Measurements from ENCODE around the gene BCL6.

BCL6 gene

DNA sequence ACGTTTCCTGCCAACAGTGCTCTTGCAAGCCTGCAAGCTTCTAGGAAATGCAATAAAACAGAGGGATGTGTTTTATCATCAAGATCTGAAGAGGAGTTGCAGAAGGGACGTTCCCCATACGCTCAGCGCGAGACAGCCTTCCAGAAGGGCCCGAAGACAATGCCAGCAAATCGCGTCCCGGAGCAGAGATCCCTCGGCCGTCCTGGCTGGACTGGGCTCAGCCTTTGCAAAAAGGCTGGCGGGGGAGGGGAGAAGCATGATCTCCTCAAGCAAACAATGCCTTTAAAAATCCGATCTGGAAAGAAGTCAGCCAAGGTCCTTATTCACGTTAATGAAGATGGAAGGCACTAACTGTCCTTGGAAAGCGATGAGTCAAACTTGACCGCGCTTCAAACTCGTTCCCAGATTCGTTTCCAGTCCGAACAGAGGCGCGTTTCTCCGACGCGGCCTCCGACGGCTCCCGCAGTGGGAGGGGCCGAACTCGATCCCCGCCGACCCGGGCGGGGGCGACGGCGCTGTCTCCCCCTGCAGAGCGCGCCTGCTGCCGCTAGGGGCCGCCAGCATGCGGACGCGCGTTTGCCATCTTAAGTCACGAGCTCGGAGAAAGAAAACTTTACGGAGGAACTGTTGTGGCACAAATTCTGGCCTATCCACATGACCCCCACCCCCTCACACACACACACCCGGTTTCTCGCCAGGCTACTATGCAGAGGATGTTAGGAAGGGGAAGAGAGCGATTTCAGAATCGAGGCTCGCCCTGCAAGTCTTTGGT lies 5.5 kb downstream of the BCL6 start:
- peak overlapping the region; percentile 27 for H3K4me3 ChIP-seq
- H3K36me3 ChIP-seq (replicated peaks) = no peaks in the 10 kb centered on the region
- H3K27me3 ChIP-seq (ENCODE audit: low read depth) = no peaks in the 10 kb centered on the region
- H3K9me3 ChIP-seq = no peaks in the 10 kb centered on the region
- H3K4me1 ChIP-seq = peaks cover 29% of the 10 kb centered on the region
- in situ Hi-C loops (cut with MboI; ENCODE audit: low sequenced_read_pairs) = loop anchor here (5.0 to 25.0 kb wide), 5 partner anchors 1023 to 1498 kb away; partner anchors contain the start of gene TPRG1
- DNase-seq (ENCODE audit: low spot score in 2 of 2) = peak; percentile 75 to 84

DNA sequence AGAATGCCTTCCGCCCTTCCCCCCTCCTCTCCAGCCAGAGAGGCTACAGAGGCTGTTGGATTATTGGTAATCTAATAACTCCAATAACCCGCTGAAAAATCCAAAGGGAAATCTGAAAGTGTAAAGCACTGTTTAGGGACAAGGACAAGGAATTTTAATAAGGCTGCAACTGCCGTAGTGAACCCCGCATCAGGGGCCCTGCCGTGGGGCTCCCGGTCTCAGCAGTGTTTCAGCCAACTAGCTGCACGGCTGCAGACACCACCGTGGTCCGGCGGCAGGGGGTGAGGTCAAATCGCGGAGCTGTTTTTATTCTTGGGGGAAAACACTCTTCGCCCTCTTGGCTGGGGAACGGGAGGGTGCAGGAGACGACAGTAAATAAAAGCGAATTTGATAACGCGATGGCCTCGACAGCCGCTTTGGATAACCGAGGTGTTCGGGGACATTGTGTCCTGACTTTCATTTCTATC lies 6.1 kb downstream of the BCL6 start:
- no peaks in the 10 kb centered on the region for H3K27me3 ChIP-seq (ENCODE audit: low read depth)
- in situ Hi-C loops (cut with MboI; ENCODE audit: low sequenced_read_pairs) = loop anchor here (10.0 to 25.0 kb wide), 4 partner anchors 1023 to 1498 kb away; partner anchors contain the start of gene TPRG1
- H3K36me3 ChIP-seq (replicated peaks) = no peaks in the 10 kb centered on the region
- H3K9me3 ChIP-seq = no peaks in the 10 kb centered on the region
- H3K4me1 ChIP-seq = peaks cover 29% of the 10 kb centered on the region
- DNase-seq (ENCODE audit: low spot score in 2 of 2) = no peak
- H3K4me3 ChIP-seq = peak overlapping the region; percentile 27

DNA sequence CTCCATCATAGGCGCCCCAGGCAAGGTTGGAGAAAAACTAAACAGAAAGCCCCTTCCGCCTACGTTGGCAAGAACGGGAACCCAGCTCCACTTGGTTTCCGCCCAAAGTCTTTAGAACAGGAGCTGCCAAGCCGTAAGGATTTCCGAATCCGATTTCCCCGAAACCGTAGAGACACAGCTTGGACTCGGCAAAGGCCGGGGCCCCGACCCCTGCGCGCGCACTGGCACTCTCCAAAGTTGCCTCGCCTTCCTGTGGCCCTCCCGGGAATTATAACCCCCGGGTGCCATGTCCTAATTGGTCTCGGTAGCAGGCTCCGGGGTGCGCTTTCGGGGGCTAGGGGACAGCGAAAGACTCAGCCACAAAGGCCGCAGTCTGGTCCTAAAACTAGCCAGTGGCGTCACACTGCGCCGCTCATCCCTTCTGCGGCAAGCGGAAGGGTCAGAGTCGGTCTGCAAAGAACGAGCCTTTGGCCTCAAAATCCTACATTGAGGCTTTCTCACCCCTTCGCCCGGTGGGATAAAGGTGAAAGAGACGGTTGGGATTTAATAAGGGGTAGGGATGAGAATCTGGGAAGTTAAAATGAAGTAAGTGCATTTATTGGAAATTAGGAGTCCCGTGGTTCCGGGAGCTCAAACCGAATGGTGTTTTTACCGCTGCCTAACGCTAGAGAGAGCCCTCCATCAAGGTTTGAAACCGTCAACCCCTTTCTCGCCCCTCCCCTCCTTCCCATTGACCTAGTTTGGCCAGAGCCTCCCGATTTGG lies 6.8 kb downstream of the BCL6 start:
- Histone ChIP-seq H3K4me3 (peak overlapping the region; percentile 27), H3K4me1 (peaks cover 29% of the 10 kb centered on the region), H3K36me3 (replicated peaks) (no peaks in the 10 kb centered on the region), H3K27me3 (ENCODE audit: low read depth) (no peaks in the 10 kb centered on the region), H3K9me3 (no peaks in the 10 kb centered on the region)
- DNase-seq (ENCODE audit: low spot score in 2 of 2) = peak; percentile 91 to 92
- in situ Hi-C loops (cut with MboI; ENCODE audit: low sequenced_read_pairs) = loop anchor here (10.0 to 25.0 kb wide), 4 partner anchors 1024 to 1499 kb away; partner anchors contain the start of gene TPRG1

DNA sequence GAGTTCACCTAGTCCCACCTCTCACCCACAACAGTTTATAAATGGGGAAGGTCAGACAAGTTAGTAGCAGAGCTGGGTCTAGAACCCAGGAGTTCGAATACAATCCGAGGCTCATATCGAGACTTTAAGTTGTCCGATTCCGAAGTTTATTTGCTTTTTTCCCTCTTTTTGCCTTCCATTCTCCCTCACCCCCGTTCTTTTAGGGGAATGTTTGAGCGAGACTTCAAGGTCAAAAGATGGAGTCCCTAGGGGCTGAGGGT lies 7.3 kb downstream of the BCL6 start:
- Histone ChIP-seq H3K36me3 (replicated peaks) (no peaks in the 10 kb centered on the region), H3K4me1 (peaks cover 29% of the 10 kb centered on the region), H3K27me3 (ENCODE audit: low read depth) (no peaks in the 10 kb centered on the region), H3K9me3 (no peaks in the 10 kb centered on the region), H3K4me3 (peak overlapping the region; percentile 27)
- DNase-seq (ENCODE audit: low spot score in 2 of 2) = no peak
- in situ Hi-C loops (cut with MboI; ENCODE audit: low sequenced_read_pairs) = loop anchor here (10.0 to 25.0 kb wide), 4 partner anchors 1024 to 1499 kb away; partner anchors contain the start of gene TPRG1

DNA sequence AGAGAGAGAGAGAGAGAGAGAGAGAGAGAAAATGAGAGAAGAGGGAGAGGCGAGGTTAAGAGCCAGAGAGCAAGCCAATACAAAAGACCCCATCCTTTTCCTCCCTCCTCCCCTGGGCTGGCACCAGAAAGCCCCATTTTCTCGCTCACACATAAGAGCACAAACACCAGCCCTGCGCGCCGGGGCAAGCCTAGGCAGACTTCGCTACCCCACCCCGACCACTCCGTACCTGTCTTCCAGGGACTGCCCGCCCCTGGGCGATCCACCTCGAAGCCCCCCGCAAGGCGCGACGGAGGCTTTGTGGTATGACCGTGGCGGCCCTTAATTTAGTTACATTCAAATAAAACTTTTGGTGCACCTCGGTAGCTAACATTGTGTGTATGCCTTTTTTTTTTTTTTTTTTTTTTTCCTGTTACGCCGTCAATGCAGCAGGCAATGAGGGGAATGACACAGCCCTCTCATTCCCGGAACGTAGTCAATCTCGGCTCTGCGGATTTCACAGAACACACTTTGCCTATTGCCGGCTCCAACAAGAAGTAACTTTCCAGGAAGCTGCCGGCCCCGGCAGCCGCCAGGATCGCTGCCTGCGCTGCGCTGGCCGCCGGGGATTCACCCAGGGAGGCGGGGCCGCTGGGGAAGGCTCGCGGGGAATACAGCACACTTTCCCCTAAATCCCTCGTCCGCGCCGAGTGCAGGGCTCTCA lies 7.7 kb downstream of the BCL6 start:
- no peaks in the 10 kb centered on the region for H3K27me3 ChIP-seq (ENCODE audit: low read depth)
- DNase-seq (ENCODE audit: low spot score in 2 of 2) = peak; percentile 46 to 70
- in situ Hi-C loops (cut with MboI; ENCODE audit: low sequenced_read_pairs) = loop anchor here (10.0 to 25.0 kb wide), 4 partner anchors 1025 to 1500 kb away; partner anchors contain the start of gene TPRG1
- H3K9me3 ChIP-seq = no peaks in the 10 kb centered on the region
- H3K4me1 ChIP-seq = peaks cover 28% of the 10 kb centered on the region
- H3K36me3 ChIP-seq (replicated peaks) = no peaks in the 10 kb centered on the region
- H3K4me3 ChIP-seq = peak overlapping the region; percentile 27

DNA sequence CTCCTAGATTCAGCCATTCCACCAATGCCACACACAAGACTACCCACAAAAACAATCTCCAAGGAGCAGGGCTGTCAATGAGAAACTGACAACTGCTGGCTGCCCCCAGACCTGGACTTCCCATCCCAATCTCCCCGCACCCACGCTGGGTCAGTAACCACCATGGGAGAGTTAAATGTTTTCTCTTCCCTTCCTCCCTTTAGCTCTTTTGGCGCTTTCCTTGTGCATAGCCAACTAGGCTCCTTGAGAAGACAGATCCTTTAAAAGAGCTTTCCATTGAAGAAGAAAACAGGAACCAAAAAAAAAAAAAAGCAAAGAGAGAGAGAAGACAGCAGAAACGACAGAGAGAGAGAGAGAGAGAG lies 8.3 kb downstream of the BCL6 start:
- H3K36me3 ChIP-seq (replicated peaks) = 0 out of 2 replicates have a peak, but pooled peaks cover 1% of the 10 kb centered on the region
- no peaks in the 10 kb centered on the region for H3K27me3 ChIP-seq (ENCODE audit: low read depth)
- H3K4me3 ChIP-seq = no peak overlapping the region
- no peak for DNase-seq (ENCODE audit: low spot score in 2 of 2)
- peaks cover 23% of the 10 kb centered on the region for H3K4me1 ChIP-seq
- H3K9me3 ChIP-seq = no peaks in the 10 kb centered on the region
- in situ Hi-C loops (cut with MboI; ENCODE audit: low sequenced_read_pairs) = loop anchor here (10.0 to 25.0 kb wide), 4 partner anchors 1025 to 1500 kb away; partner anchors contain the start of gene TPRG1

DNA sequence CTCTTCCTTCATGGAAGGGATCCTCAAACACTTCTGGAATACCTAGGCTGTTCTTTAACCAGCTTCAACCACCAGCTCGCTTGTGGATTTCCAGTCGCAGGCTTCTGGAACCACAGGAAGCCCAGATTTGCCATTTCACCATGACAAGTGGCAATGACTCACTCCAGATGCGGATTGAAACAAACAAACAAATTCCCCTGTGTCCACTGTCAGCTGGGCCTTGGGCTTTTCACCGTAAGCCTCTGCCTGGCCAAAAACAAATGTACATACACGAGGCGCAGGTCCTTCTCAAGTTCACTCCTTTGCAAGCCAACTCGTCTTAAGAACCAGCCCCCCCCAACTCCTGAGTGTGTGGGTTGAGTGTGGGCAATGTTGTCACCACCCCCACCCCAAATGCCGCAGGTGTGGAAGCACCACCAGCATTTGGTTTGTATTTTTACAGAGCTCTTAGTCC lies 8.8 kb downstream of the BCL6 start:
- H3K4me3 ChIP-seq = no peak overlapping the region
- H3K4me1 ChIP-seq = peaks cover 18% of the 10 kb centered on the region
- DNase-seq (ENCODE audit: low spot score in 2 of 2) = no peak
- in situ Hi-C loops (cut with MboI; ENCODE audit: low sequenced_read_pairs) = loop anchor here (10.0 to 25.0 kb wide), 4 partner anchors 1026 to 1501 kb away; partner anchors contain the start of gene TPRG1
- H3K9me3 ChIP-seq = no peaks in the 10 kb centered on the region
- no peaks in the 10 kb centered on the region for H3K27me3 ChIP-seq (ENCODE audit: low read depth)
- H3K36me3 ChIP-seq (replicated peaks) = 0 out of 2 replicates have a peak, but pooled peaks cover 3% of the 10 kb centered on the region

DNA sequence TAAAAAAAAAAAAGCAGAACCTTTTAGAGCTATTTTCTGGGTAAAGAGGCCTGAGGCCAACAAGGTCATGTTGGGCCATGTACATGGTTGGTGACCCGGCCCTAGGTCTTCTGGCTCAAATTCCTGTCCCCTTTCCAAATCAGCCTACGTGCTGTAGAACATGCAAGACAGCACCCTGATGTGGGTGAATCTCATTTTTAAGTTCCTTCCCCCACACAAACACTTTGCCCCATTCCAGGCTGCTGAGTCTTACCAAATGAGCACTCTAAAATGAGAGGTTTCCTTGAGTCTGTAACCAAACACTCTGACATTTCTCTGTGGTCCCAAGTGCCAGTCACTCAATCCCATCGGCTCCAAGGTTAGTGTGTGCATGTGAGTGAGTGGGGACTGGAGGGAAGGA lies 9.4 kb downstream of the BCL6 start:
- no peak for DNase-seq (ENCODE audit: low spot score in 2 of 2)
- H3K36me3 ChIP-seq (replicated peaks) = 0 out of 2 replicates have a peak, but pooled peaks cover 3% of the 10 kb centered on the region
- no peak overlapping the region for H3K4me3 ChIP-seq
- peaks cover 18% of the 10 kb centered on the region for H3K4me1 ChIP-seq
- no peaks in the 10 kb centered on the region for H3K9me3 ChIP-seq
- no peaks in the 10 kb centered on the region for H3K27me3 ChIP-seq (ENCODE audit: low read depth)
- in situ Hi-C loops (cut with MboI; ENCODE audit: low sequenced_read_pairs) = loop anchor here (10.0 to 25.0 kb wide), 4 partner anchors 1026 to 1501 kb away; partner anchors contain the start of gene TPRG1

DNA sequence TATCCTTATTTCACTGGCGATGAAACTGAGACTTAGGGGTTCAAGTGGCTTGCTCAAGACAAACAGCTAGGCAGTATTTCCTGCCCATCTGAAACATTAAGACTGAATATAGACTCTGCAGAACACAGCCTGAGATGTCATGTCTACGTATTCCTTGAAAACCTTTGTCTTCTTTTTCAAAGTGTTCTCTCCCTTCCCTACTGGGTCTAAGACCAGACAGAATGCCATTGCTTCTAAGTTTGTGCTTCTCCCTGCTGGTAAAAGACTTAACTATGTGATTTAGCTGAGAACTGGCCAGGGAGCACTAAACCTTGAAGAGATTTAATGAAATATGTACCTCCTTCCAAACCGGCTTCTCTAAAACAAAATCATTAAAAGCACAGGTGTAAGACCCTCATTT lies 9.9 kb downstream of the BCL6 start:
- H3K4me3 ChIP-seq = no peak overlapping the region
- in situ Hi-C loops (cut with MboI; ENCODE audit: low sequenced_read_pairs) = loop anchor here (10.0 to 25.0 kb wide), 4 partner anchors 1027 to 1502 kb away; partner anchors contain the start of gene TPRG1
- H3K9me3 ChIP-seq = no peaks in the 10 kb centered on the region
- no peaks in the 10 kb centered on the region for H3K27me3 ChIP-seq (ENCODE audit: low read depth)
- H3K36me3 ChIP-seq (replicated peaks) = 0 out of 2 replicates have a peak, but pooled peaks cover 3% of the 10 kb centered on the region
- no peak for DNase-seq (ENCODE audit: low spot score in 2 of 2)
- peaks cover 15% of the 10 kb centered on the region for H3K4me1 ChIP-seq

DNA sequence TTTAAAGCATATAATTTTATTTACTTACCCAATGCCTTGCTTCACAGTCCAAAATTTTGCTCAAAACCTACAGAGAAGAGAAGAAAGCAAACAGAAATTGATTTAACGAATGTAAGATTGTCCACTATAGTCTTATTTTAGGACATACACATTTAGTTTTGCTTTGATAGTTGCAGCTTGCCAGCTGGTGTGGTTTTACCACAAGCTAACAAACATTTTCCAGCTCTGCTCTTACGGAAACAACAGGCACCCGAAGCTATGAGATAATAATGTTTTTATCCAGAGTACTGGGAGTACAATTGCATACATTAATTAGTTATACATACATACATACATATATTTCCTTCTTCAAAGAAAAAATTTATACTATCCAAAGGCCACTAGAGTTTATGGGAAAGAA lies 10.4 kb downstream of the BCL6 start:
- 0 out of 2 replicates have a peak, but pooled peaks cover 3% of the 10 kb centered on the region for H3K36me3 ChIP-seq (replicated peaks)
- no peak overlapping the region for H3K4me3 ChIP-seq
- DNase-seq (ENCODE audit: low spot score in 2 of 2) = no peak
- no peaks in the 10 kb centered on the region for H3K9me3 ChIP-seq
- no peaks in the 10 kb centered on the region for H3K27me3 ChIP-seq (ENCODE audit: low read depth)
- peaks cover 11% of the 10 kb centered on the region for H3K4me1 ChIP-seq
- in situ Hi-C loops (cut with MboI; ENCODE audit: low sequenced_read_pairs) = loop anchor here (10.0 to 25.0 kb wide), 4 partner anchors 1027 to 1502 kb away; partner anchors contain the start of gene TPRG1

DNA sequence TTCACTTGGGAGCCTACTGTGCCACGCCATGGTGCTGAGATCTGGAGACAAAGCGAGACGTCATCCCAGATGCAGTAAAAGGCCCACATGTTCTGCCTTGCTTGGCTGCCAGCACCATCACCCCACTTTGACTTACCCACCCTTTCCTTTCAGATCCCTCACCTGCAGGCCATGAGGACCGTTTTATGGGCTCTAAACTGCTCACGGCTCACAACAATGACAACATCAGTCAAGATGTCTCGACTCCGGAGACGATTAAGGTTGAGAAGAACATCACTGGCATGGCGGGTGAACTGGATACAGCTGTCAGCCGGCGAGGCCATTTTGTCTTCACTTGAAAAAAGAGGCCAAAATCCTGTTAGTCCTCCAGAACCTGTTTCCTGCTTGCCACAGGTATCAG lies 11.9 kb downstream of the BCL6 start:
- DNase-seq (ENCODE audit: low spot score in 2 of 2) = no peak
- Histone ChIP-seq H3K9me3 (no peaks in the 10 kb centered on the region), H3K36me3 (replicated peaks) (peaks cover 5% of the 10 kb centered on the region; the same call in 1 of the 2 replicates), H3K27me3 (ENCODE audit: low read depth) (no peaks in the 10 kb centered on the region), H3K4me3 (no peak overlapping the region), H3K4me1 (peaks cover 2% of the 10 kb centered on the region; the same call in 1 of the 2 replicates)
- in situ Hi-C loops (cut with MboI; ENCODE audit: low sequenced_read_pairs) = loop anchor here (10.0 to 25.0 kb wide), 4 partner anchors 1029 to 1504 kb away; partner anchors contain the start of gene TPRG1

DNA sequence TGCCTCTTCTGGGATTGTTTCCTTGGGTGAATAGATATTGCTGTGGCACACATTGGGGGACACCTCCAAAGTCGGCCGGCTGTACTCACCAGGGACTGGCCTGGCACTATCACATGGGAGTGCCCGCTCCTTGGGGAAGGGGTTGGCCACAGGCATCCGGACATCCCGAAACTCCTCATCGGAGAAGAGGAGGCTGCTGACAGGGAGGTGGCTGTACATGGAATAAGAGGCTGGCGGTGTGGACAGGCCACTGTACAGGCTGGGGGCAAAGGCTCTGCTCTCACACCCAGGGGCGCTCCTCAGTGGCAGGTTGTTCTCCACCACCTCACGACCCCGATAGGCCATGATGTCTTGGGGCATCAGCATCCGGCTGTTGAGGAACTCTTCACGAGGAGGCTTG lies 15.7 kb downstream of the BCL6 start:
- in situ Hi-C loops (cut with MboI; ENCODE audit: low sequenced_read_pairs) = loop anchor here (25.0 kb wide), 3 partner anchors 1033 to 1508 kb away; partner anchors contain the start of gene TPRG1
- Histone ChIP-seq H3K4me3 (no peak overlapping the region), H3K27me3 (ENCODE audit: low read depth) (no peaks in the 10 kb centered on the region), H3K9me3 (no peaks in the 10 kb centered on the region), H3K4me1 (no peaks in the 10 kb centered on the region), H3K36me3 (replicated peaks) (peaks cover 5% of the 10 kb centered on the region)
- no peak for DNase-seq (ENCODE audit: low spot score in 2 of 2)
